Measurements from ENCODE around the gene C10orf71.

The C10orf71 gene

GRCh38 chr10:49374740-49375139 lies 75.8 kb downstream of the C10orf71 start:
- no peak for DNase-seq

- no peak for DNase-seq
These were observed 76.6 kb downstream of the C10orf71 start for GRCh38 chr10:49375611-49376010.
